ENCODE measurements around the gene MT1F. TPM values are rescaled to one million over a fixed set of nuclear protein-coding genes. Genes with fewer than 3 reads are reported as not detected.
"Not testable (repeated sequence)": the region's sequence is repeated elsewhere in the genome, so short reads cannot be mapped to it uniquely, and the experiment has no call there.

Gene MT1F
- total and polyA plus RNA-seq, 2 donors: 0.95 to 10.3 TPM

- Histone ChIP-seq H3K27ac (ENCODE audit: low read depth) (no peak overlapping the region), H3K4me1 (ENCODE audit: insufficient read depth) (no peaks in the 10 kb centered on the region), H3K4me3 (ENCODE audit: low read depth, low read length) (no peak overlapping the region), H3K36me3 (ENCODE audit: insufficient read depth) (no peaks in the 10 kb centered on the region)
- 76% methylated on average over 6 of the region's 6 CpGs for WGBS
- DNase-seq (ENCODE audit: extremely low spot score): no peak
These were observed 39.6 kb upstream of the MT1F start for GRCh38 chr16:56618138-56618537.

DNA sequence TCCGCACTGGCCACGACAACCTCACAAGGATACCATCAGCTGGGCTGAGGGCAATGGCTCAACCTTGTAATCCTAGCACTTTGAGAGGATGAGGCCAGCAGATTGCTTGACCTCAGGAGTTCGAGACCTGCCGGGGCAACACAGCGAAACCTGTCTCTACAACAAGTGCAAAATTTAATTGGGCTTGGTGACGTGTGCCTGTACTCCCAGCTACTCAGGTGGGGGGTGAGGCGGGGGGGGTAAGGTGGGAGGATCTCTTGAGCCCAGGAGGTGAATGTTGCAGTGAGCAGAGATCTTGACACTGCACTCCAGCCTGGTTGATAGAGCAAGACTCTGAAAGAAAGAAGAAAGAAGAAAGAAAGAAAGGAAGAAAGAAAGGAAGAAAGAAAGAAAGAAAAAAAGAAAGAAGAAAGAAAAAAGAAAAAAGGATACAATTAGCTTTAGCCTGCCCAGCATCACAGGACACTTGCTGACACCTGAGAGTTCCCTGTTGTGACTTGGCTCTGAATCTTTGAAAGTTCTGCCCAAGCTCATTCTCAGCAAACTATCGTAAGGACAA lies 37.3 kb upstream of the MT1F start:
- WGBS: 91% methylated on average over 8 of the region's 8 CpGs
- DNase-seq (ENCODE audit: extremely low spot score): no peak
- Histone ChIP-seq H3K4me1 (ENCODE audit: insufficient read depth) (no peaks in the 10 kb centered on the region), H3K27ac (ENCODE audit: low read depth) (no peak overlapping the region), H3K4me3 (ENCODE audit: low read depth, low read length) (no peak overlapping the region), H3K36me3 (ENCODE audit: insufficient read depth) (no peaks in the 10 kb centered on the region)

- 72% methylated on average over 4 of the region's 4 CpGs for WGBS
- not testable (repeated sequence) for H3K36me3 ChIP-seq (ENCODE audit: insufficient read depth); H3K27ac ChIP-seq (ENCODE audit: low read depth); DNase-seq (ENCODE audit: extremely low spot score); H3K4me1 ChIP-seq (ENCODE audit: insufficient read depth); H3K4me3 ChIP-seq (ENCODE audit: low read depth, low read length)
These were observed 35.9 kb upstream of the MT1F start for GRCh38 chr16:56621665-56622445.

DNA sequence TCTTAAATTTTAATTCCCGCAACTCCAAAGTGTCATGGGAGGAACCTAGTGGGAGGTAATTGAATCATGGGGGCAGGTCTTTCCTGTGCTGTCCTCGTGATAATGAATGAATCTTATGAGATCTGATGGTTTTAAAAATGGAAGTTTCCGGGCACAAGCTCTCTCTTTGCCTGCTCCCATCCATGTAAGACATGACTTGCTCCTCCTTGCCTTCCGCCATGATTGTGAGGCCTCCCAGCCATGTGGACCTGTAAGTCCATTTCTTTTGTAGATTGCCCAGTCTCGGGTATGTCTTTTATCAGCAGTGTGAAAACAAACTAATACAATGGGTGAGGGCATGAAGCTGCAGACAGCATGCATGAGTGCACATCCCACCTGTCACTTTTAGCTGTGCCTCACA lies 34.6 kb upstream of the MT1F start:
- H3K4me3 ChIP-seq (ENCODE audit: low read depth, low read length); H3K27ac ChIP-seq (ENCODE audit: low read depth); H3K4me1 ChIP-seq (ENCODE audit: insufficient read depth); DNase-seq (ENCODE audit: extremely low spot score); H3K36me3 ChIP-seq (ENCODE audit: insufficient read depth): not testable (repeated sequence)
- WGBS: 95% methylated on average over 5 of the region's 5 CpGs

DNA sequence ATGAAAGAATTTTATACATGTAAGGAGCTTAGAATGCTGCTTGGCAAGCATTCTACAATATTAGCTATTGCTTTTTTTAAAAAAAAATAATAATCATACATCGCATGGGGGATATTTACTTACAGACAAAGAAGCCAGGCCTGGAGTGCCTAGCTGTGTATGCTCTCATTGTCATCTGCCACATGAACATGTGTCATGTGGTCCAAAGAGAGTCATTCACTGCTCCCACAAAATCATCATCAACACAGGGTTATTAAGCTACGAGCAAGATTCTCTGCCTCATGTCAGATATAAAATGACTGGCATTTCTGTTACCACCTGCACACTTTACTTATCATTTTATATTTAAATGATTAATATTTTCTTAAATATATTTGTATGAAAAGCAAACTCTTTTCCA lies 34.1 kb upstream of the MT1F start:
- H3K27ac ChIP-seq (ENCODE audit: low read depth): no peak overlapping the region
- no peak for DNase-seq (ENCODE audit: extremely low spot score)
- no peaks in the 10 kb centered on the region for H3K4me1 ChIP-seq (ENCODE audit: insufficient read depth)
- no peak overlapping the region for H3K4me3 ChIP-seq (ENCODE audit: low read depth, low read length)
- WGBS: 97% methylated on average over 2 of the region's 2 CpGs
- H3K36me3 ChIP-seq (ENCODE audit: insufficient read depth): no peaks in the 10 kb centered on the region

DNA sequence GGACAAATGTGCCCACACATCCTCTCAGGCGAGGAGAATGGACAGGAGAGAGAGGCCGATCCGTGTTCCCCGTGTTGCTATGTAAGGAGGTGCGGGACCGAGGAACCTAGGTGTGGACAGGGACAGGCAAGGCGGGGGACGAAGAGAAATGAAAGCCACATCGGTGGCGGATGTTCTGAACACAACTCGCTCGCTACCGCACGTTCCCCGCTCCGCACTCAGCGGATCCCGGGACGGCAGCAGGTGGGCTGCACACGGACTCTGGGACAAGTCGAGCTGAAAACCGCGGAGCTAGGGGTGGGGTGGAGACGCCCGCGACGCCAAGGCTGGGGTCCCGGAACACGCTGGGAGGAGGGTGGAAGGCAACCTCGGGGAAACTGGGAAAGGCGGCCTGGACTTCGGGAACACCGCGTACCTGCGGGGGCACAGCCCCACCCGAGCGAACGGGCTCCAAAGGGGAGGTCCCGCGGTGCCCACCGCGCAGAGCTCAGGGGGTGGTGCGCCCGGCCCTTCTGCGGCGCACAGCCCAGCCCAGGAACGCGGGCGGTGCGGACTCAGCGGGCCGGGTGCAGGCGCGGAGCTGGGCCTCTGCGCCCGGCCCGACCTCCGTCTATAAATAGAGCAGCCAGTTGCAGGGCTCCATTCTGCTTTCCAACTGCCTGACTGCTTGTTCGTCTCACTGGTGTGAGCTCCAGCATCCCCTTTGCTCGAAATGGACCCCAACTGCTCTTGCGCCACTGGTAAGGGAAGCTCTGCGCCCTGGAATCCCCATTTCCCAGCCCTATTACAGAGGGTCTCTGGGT lies 32.4 kb upstream of the MT1F start, which contains the start of gene MT1E:
Gene MT1E (plus strand): TSS at position 642 of the 803 bp plus-strand sequence. CDS start 71 bp downstream, at position 713.
- DNase-seq (ENCODE audit: extremely low spot score): no peak
- Histone ChIP-seq H3K36me3 (ENCODE audit: insufficient read depth) (no peaks in the 10 kb centered on the region), H3K4me3 (ENCODE audit: low read depth, low read length) (peak within 1 kb of the TSS; percentile 46), H3K4me1 (ENCODE audit: insufficient read depth) (no peaks in the 10 kb centered on the region), H3K27ac (ENCODE audit: low read depth) (peak within 1 kb of the TSS; percentile 82)
- WGBS: 3% methylated on average over 62 of the region's 62 CpGs

DNA sequence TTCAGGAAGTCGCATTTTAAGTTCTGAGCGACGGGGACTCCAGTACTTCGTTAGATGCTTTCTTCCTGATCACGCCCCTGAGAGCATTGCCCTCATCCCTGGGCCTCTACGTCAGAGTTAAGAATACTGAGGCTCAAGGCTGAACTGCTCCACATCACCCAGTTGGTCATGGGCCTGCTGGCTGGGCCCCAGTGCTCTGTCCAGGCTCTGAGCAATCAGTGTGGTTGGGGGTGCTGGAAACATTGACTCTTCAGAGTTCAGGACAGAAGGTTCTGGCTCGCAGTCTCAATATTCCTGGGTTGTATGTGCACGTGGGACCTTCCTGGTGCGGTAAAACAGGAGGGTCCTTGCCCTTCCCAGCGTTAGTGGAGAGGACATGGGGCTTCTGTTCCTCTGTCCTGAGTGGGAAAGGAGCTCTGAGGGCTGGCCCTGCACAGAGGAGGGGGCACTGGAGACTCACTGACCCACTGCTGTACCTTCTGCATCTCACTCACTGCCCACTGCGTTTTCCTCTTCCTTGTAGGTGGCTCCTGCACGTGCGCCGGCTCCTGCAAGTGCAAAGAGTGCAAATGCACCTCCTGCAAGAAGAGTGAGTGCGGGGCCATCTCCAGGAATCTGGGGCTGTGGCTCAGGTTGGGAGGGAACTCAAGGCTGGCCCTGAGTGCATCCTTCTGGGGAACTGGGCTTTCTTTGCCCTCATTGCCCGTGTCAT lies 31.7 kb upstream of the MT1F start:
- no peak for DNase-seq (ENCODE audit: extremely low spot score)
- Histone ChIP-seq H3K4me1 (ENCODE audit: insufficient read depth) (no peaks in the 10 kb centered on the region), H3K4me3 (ENCODE audit: low read depth, low read length) (peak overlapping the region; percentile 46), H3K36me3 (ENCODE audit: insufficient read depth) (no peaks in the 10 kb centered on the region), H3K27ac (ENCODE audit: low read depth) (peak overlapping the region; percentile 82)
- WGBS: 29% methylated on average over 16 of the region's 16 CpGs

DNA sequence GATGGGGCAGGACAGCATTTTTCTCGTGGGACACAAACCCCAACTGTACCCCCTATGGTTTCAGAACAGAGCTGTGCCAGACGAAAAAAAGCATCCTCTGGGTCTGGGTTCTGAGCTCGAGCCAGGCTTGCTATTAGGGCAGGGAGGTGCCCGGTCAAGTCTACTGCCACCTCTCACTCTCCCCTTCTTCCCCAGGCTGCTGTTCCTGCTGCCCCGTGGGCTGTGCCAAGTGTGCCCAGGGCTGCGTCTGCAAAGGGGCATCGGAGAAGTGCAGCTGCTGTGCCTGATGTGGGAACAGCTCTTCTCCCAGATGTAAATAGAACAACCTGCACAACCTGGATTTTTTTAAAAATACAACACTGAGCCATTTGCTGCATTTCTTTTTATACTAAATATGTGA lies 31.1 kb upstream of the MT1F start:
- no peak overlapping the region for H3K27ac ChIP-seq (ENCODE audit: low read depth)
- DNase-seq (ENCODE audit: extremely low spot score): no peak
- H3K4me1 ChIP-seq (ENCODE audit: insufficient read depth): no peaks in the 10 kb centered on the region
- peak overlapping the region; percentile 46 for H3K4me3 ChIP-seq (ENCODE audit: low read depth, low read length)
- no peaks in the 10 kb centered on the region for H3K36me3 ChIP-seq (ENCODE audit: insufficient read depth)
- WGBS: 61% methylated on average over 7 of the region's 7 CpGs

- no peak for DNase-seq (ENCODE audit: extremely low spot score)
- 71% methylated on average over 9 of the region's 9 CpGs for WGBS
- Histone ChIP-seq H3K4me3 (ENCODE audit: low read depth, low read length) (no peak overlapping the region), H3K4me1 (ENCODE audit: insufficient read depth) (no peaks in the 10 kb centered on the region), H3K36me3 (ENCODE audit: insufficient read depth) (no peaks in the 10 kb centered on the region), H3K27ac (ENCODE audit: low read depth) (no peak overlapping the region)
These were observed 29.0 kb upstream of the MT1F start for GRCh38 chr16:56628486-56629350.

DNA sequence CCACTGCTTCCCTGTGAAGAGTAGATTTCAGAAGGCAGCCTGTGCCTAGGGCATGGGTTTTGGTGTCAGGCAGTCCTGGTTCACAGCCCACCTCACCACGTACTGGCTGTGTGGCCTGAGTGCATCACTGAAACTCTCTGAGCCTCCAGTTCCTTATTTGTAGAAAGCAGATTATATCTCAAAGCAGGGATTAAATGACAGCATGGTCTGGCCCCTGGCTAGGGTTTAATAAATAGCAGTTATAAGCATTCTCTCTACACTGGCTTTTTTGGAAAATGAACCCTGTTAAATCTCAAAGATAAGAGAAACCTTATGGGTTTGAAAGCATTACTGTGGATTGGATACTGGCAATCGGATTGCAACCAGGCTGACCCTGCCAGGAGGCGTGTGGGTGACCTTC lies 28.2 kb upstream of the MT1F start:
- DNase-seq (ENCODE audit: extremely low spot score): no peak
- no peak overlapping the region for H3K4me3 ChIP-seq (ENCODE audit: low read depth, low read length)
- no peaks in the 10 kb centered on the region for H3K36me3 ChIP-seq (ENCODE audit: insufficient read depth)
- H3K4me1 ChIP-seq (ENCODE audit: insufficient read depth): no peaks in the 10 kb centered on the region
- H3K27ac ChIP-seq (ENCODE audit: low read depth): no peak overlapping the region
- 71% methylated on average over 3 of the region's 3 CpGs for WGBS

DNA sequence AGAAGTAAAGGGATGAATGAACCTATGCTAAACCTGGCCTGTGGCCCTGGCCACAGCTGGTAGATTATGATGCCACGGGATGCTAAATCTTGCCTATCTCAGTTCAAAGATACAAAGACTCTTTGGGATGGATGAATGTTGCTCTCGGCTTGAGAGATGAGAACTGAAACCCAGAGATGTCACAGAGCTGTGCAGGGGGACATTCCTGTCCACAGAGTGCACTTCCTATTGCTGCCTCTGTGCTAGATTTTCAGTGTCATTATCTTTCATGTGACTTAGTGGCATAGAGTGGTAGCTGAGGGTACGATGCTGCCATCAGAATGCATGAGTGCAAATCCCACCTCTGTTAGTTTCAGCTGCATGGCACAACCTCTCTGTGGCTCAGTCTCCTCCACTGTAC lies 27.6 kb upstream of the MT1F start:
- WGBS: 81% methylated on average over 3 of the region's 3 CpGs
- no peak for DNase-seq (ENCODE audit: extremely low spot score)
- no peak overlapping the region for H3K27ac ChIP-seq (ENCODE audit: low read depth)
- no peak overlapping the region for H3K4me3 ChIP-seq (ENCODE audit: low read depth, low read length)
- H3K36me3 ChIP-seq (ENCODE audit: insufficient read depth): no peaks in the 10 kb centered on the region
- no peaks in the 10 kb centered on the region for H3K4me1 ChIP-seq (ENCODE audit: insufficient read depth)

DNA sequence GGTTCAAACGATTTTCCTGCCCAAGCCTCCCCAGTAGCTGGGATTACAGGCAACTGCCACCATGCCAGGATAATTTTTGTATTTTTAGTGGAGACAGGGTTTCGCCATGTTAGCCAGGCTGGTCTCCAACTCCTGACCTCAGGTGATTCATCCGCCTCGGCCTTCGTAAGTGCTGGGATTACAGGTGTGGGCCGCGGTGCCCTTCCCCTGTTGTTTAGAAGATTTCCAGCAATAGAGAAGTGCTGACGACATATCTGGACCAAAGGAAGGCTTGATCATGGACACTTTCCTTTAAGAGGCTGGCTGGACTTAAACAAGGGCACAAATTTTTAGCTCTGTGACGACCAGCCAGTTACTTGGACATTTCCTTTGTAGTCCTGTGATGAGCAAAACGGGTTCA lies 26.6 kb upstream of the MT1F start:
- H3K27ac ChIP-seq (ENCODE audit: low read depth): no peak overlapping the region

DNA sequence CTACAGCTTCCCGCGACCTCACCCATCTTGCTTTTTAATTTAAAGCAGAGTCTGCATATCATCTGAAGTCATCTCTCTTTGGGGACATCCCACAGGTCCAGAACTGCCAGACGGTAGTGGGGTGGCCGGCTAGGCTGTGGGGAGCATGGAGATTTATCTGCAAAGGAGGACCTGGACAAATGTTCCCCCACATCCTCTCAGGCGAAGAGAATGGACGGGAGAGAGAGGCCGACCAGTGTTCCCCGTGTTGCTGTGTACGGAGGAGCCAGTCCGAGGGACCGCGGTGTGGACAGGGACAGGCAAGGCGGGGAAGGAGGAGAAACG lies 26.0 kb upstream of the MT1F start:
- H3K4me1 ChIP-seq (ENCODE audit: insufficient read depth): no peaks in the 10 kb centered on the region
- WGBS: 37% methylated on average over 14 of the region's 14 CpGs
- H3K27ac ChIP-seq (ENCODE audit: low read depth): peak overlapping the region; percentile 79
- DNase-seq (ENCODE audit: extremely low spot score): no peak
- no peaks in the 10 kb centered on the region for H3K36me3 ChIP-seq (ENCODE audit: insufficient read depth)
- peak overlapping the region; percentile 44 for H3K4me3 ChIP-seq (ENCODE audit: low read depth, low read length)

More for the DNA sequence above, 26.6 kb upstream of the MT1F start:
- DNase-seq (ENCODE audit: extremely low spot score): no peak
- Histone ChIP-seq H3K36me3 (ENCODE audit: insufficient read depth) (no peaks in the 10 kb centered on the region), H3K4me3 (ENCODE audit: low read depth, low read length) (no peak overlapping the region), H3K4me1 (ENCODE audit: insufficient read depth) (no peaks in the 10 kb centered on the region)
- WGBS: 90% methylated on average over 10 of the region's 10 CpGs
